Measurements from ENCODE around the gene MUC6.

The MUC6 gene

DNA sequence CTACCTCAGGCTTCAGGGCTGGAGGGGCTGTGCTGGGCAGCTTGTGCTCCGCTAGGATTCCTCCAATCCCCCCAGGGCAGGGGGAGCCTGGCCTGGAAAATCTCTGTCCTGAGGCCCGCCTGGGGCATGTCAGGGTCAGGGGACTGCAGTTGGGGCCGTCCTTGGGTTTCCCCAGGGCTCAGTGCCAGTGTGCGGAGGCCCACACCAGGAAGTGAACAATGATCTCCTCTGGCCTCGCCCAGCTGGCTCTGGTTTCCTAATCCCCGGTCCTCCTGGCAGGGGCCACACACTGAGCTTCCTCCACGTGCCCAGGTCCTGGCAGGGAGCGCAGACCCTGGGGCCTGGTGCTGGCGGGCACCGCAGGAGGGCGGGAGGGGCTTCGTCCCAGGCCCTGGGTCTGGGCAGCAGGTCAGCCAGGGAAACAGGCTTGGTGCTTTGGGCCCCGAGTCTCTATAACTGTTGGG lies 36.8 kb upstream of the MUC6 start:
- no peak for DNase-seq (ENCODE audit: insufficient read length, low spot score)
- no peak for FAIRE-seq

DNA sequence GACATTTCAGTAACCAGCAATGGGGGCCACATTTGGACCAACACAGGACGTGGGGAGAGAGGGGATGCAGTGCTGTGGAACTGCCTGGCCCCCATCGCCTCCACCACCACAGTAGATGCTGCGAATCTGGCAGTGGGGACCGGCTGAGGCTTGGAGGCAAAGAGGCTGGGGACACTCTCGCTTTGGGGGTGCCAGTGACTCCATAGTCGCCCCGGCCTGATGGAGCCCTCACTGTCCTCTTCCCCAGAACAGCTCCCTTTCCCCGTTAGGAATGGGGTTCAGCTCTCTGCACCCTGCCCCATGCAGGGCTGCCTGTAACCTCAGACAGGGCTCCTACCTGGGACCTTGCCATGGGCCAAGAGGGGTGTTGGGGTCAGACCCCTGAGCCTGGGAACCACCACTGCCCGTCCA lies 36.3 kb upstream of the MUC6 start:
- no peak for FAIRE-seq

DNA sequence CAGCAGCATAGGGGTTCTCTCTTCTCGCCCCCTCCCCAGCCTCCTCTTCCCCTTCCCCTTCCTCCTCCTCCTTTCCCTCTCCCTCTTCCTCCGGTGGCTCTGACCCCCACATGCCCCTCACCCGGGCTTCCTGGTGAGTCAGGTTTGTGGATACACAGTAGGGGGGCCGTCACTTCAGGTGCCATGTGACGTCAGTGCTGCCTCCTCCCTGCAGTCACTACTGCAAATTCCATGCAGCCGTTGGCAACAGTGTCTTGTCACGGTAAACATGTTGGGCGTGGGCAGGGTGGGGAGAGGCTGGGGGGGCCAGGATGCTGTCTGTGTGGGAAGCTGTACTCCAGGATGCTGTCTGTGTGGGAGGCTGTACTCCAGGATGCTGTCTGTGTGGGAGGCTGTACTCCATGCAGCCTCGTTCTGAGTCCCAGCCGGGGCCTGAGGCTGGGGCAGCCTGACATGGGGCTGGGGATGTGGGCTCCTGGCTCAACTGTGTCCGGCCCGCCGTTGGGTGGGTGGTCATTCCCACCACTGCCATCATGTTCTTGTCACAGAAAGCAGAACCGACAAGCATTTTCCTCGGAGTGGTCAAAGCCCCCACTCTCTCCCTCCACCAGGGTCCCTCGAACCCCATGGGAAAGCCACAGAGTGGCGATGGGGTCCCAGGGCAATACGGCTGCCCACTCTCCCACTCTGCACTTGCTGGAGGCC lies 35.8 kb upstream of the MUC6 start:
- FAIRE-seq: no peak
- no peak for DNase-seq (ENCODE audit: insufficient read length, low spot score)

More for the DNA sequence above, 36.3 kb upstream of the MUC6 start:
- no peak for DNase-seq (ENCODE audit: insufficient read length, low spot score)

DNA sequence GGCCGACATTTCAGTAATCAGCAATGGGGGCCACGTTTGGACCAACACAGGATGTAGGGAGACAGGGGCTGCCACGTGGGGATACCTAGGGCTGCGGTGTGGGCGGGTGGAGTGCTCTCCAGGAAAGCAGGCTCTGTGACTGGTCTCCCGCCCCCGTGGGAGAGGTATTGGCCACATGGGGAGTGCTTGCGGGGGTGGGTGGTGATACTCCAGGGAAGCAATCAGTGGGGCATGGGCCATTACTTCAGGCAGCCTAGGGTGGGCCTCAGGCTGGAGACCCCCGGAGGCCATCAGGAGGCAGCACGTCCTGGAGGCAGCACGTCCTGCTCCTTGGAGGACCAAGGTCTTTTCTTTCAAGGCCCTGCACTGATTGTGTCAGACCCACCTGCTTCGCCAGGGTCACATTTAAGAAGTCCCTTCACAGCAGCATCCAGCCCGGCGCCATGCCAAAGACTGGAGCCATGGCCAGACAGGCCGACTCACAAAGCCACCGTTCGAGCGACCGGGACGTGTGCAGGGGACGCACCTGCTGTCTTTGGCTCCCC lies 35.1 kb upstream of the MUC6 start:
- no peak for FAIRE-seq
- no peak for DNase-seq (ENCODE audit: insufficient read length, low spot score)

DNA sequence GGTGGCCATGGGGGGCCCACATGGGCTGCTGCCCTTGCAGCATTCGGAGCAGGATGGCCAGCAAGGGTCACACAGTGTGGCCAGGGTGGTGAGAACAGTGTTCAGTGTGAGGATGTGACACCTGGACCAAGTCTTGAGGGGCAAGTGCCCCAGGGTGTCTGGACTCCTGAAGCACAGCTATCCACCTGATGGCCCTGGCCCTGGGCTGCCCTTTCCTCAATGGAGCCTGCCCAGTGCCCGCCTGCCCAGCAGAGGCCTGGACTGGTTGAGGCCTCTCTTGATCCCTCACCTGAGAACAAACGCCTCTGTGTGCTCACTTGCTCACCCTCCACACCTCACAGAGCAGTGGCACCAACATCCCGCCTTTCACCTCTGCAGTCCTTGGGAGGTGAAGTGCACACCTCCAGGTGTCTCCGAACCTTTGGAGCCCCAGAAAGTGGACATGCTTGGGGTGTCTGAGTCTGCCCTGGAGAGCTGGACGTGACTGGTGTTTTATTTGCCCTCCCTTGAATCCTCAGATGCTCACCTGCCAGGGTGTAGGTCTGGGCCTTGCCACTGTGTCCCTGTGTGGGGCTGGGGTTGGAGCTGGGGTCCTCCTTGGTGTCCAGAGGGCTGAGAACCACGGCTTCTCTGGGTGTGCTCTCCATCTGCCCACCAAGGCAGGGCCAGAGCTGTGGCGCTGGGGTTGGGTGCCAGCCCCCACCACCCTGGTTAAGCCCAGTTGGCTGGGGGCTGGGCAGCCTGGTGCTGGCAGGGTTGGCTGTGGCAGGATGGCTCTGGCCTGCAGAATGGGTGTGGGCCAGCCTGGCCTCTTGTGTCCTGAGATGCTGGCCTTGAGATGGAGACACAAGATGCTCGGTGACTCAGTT lies 34.3 kb upstream of the MUC6 start:
- DNase-seq (ENCODE audit: insufficient read length, low spot score): no peak
- FAIRE-seq: no peak

DNA sequence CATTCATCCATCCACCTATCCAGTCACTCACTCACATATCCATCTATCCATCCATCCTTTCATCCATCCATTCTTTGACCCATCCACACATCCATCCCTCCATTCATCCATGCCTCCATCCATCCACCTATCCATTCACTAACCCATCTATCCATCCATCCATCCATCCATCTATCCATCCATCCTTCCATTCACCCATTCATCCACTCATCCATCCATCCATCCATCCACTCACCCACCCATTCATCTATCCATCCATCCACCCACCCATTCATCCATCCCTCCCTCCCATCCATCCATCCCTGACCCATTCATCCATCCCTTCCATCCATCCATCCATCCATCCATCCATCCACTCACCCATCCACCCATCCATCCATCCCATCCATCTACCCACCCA lies 33.2 kb upstream of the MUC6 start:
- DNase-seq (ENCODE audit: insufficient read length, low spot score) (no peak), FAIRE-seq (no peak)

DNA sequence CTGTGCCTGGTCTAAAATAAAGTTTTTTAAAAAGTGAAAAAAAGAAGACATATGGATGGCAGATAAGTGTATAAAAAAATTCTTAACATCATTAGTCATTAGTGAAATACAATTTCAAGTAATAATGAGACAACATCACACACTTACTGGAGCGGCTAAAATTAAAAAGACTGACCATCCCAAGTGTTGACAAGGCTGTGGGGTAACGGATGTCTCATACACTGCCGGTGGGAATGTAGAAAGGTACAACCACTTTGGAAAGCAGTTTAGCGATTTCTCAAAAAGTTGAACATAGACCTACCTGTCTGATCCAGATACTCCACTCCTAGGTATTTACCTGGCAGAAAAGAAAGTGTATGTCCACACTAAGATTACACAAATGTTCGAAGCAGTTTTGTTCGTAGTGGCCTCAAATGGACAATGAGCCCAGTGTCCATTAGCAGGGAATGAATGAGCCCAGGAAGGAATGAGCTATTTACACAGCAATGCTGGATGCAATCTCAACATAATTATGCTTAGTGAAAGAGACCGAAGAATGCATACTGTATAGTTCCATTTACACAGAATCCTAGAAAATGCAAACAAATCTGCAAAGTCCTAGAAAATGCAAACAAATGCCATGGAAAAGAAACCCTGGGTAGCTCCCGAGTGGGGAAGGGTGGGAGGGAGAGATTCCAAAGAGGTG lies 31.4 kb upstream of the MUC6 start:
- no peak for FAIRE-seq
- no peak for DNase-seq (ENCODE audit: insufficient read length, low spot score)

DNA sequence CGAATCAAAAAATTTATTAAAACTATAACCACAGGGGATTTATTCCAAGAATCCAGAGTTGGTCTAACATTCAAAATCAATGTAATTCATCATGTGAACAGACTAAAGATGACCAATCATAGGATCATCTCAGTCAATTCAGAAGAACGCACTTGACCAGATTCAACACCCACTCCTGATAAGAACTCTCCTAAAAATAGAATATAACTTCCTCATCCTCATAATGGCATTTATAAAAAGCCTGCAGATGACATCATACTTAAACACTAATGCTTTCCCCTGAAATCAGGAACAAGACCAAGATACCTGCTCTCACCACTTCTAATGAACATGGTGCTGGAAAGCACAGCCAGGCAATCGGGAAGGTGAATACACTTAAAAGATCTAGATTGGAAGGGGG lies 27.6 kb upstream of the MUC6 start:
- DNase-seq (ENCODE audit: insufficient read length, low spot score) (no peak), FAIRE-seq (no peak)

DNA sequence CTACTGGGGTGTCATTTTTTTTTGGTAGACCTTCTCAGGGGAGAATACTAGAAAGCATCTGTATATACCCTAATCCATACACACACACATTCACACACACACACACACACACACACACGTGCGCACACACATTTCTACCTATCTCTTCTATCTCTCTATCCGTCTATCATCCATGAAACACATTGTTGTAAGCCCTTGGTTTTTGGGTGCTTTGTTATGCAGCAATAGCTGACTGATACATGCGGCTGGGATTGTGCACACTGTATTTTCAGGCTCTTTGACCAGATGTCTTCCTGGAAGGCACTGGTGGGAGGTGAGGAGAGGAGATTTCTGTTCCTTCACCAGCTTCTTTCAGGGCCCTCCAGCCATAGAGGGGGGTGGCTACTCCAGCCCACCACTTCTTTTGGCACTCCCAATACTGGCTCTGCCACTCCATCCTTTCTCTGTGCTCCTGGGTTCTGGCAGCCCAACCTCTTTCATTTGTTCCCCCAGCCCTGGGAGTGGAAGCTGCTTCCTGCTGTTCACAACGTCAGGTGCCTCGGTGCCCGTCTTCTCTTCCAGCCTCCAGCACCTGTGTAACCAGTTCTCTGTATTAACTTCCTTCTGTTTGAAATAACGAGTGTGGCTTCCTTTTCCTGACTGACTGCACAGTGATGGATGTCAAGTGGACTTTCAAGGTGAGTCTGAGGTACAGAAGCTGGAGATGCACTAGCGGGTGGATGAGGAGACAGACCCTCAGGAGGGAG lies 25.7 kb upstream of the MUC6 start:
- FAIRE-seq (no peak), DNase-seq (ENCODE audit: insufficient read length, low spot score) (no peak)

DNA sequence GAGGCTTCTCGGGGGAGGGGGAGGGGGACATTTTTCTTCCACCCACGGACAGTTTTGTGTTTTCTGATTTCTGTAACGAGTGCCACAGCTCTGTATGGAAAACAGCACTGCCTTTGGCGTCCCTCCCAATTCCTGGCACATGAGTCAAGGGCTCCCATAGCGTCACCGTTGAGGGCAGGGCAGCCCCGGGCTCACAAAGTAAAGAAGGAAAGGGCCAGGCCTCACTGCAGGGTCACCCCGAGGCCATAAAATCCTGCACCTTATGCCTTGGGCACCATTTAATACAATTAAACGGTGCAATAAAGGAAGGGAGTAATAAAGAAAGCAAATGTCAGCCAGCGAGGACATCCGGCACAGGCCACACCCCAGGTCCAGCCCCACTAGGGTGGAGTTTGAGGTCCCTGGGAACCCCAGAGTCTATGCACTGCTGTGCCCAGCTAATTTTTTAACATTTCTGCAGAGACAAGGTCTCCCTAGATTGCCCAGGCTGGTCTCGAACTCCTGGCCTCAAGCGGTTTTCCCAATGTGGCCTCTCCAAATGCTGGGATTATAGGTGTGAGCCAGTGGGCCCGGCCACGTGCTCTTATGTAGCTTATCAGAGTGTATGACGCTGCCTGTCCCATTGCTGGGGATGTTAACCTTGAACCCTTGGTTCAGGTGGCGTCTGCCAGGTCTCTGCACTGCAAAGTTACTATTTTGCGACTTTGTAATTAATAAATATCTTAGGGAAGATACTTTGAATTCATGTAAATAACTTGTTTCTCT lies 24.5 kb upstream of the MUC6 start:
- FAIRE-seq: no peak
- DNase-seq (ENCODE audit: insufficient read length, low spot score): no peak

DNA sequence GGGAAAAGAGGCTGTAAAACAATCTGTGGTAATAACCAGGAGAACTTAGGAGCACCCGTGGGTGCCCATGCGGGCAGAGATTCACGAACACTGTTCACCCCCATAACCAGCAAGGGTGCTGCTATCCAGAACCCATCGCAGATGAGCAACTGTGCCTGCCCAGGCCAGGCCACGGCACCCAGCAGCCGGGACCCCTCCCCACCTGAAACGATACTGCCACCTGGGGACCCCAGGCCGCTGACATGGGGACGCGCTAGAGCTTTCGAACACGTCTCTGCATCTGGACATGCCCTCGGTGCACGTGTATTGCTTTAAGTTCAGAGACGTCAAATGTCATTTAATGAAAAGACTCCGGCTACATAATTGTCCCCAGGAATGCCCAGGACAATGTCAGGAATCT lies 23.9 kb upstream of the MUC6 start:
- DNase-seq (ENCODE audit: insufficient read length, low spot score) (no peak), FAIRE-seq (no peak)

DNA sequence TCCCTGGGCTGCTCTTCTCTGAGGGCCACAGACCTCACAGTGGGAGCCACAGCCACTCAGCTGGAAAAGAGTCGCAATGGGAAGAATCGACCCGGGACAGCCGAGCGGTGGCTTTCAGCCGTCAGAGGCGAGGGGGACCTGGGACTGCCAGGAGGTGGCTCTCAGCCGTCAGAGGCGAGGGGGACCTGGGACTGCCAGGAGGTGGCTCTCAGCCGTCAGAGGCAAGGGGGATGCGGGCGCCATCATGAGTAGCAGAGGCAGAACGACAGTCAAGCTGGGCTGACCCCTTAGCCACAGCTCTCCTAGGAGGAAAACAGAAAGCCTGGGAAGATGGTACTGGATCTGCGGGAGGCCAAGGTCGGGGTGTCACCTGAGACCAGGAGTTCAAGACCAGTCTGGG lies 23.2 kb upstream of the MUC6 start:
- no peak for FAIRE-seq
- DNase-seq (ENCODE audit: insufficient read length, low spot score): no peak

DNA sequence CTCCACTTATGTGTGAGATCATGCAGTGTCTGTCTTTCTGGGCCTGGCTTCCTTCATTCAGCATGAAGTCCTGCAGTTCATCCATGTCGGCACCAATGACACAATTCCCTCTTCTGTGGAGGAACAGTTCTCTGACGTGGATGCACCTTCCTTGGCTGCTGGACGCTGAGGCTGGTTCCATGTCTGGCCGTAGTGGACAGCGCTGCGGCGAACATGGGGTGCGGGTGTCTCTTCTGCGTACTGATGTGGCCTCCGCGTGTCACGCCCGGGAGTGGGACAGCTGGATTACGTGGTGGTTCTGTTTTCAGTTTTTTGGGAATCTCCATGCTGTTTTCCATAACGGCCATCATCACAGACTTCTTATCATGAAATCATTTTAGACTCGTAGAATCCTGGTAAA lies 21.3 kb upstream of the MUC6 start:
- DNase-seq (ENCODE audit: insufficient read length, low spot score): no peak
- no peak for FAIRE-seq

DNA sequence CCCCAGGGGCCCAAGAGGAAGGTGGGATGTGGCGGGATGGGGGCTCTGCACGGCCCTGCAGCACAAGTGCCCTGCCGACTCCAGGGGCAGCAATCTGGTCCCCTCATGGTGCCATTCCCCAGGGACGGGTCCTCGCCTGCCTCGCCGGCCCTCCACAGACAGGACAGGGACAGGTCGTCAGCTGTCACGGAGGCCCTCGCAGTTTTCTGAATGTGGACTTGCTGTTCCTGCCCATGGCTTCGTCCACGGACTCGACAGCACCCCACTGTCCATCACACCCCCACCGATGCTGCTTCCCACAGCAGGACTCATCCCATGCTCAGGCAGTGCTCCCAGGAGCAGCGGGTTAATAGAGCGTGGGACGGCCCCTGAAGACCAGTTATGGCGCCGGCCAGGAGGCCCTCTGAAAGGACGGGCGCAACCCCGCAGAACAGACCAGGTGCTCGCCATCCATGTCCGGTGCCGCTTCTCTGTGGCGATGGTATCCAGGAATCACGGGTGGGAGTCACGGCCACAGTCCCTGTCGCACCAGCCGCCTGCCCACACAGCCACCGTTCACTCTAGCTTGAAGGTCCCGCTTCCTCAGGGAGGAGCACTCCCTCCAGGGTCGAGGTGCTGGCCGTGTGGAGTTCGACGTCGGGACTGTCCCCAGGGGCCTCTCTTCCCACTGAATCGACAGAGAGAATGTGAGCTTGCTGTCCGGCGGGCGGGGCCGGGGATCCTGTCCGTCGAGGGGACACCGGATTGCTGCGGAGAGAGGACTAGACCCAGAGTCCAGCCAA lies 19.7 kb upstream of the MUC6 start:
- no peak for FAIRE-seq
- no peak for DNase-seq (ENCODE audit: insufficient read length, low spot score)

DNA sequence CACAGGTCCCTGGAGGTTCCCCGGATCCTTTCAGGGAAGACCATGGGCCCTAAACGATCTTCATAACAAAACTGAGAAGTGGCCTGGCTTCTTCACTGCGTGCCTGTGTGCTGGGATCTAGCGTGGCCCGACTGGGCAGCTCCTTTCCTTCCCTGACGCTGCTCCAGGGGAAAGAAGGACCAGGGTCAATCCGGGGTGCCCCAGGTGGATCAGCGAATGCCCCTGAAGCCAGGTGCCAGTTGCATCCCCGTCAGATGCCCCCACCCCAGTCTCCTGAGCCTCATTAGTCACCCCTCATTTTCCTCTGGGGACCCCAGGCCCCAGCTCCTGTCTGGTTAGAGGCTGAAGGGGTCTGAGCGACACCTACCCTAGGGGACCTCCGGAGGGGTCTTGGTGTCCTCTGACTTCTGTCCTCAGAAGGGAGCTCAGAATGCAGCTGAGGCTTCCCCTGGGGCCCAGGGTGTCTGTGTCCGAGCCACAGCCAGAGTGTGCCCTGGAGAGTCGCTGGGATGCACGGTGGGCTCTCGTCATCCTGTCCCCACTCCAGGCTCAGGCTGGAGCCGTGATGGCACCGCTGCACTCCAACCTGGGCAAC lies 18.7 kb upstream of the MUC6 start:
- FAIRE-seq: no peak
- DNase-seq (ENCODE audit: insufficient read length, low spot score): no peak

DNA sequence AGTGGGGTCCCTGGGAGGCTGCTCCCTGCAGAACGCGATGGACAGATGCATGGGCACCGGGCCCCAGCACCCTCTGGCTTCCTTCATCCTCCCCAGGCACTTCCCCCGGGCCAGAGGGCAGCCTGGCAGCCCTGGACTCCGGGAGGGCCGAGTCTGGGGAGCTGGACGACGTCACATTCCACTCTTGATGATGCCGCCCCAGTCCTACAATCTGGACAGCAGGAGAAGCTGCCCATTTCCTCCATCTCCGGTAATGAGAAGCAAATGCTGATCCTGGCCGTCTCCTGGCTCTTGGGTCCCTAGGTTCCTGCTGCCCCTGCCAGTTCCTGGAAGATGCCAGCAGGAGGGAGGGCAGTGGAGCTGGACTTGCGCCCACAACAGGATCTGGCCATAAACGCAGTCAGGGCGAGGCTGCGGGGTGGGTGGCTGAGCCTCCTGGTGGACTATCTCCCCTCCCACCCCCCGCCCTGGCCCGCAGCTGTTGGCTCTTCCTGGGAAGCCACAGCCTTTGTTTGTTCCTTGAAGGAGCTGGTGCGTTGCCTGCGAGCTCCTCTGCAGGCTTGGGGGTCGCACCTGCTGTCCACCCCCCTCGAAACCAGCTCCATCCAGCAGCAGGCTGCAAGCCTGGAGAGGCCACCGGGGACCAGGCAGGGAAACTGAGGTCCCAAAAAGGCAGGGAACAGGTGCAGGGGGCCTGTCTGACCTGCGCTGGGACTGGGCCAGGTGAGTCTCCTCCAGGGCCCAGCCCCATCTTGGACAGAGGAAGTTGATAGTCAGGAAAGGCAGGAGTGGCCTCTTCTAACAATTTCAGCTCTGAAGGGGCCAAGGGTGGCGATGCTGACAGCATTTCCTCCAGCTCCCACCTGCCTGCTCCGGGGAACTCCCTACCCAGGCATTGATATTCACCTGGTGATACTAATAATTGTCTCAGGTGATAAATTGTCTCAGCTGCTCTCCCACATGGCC lies 17.9 kb upstream of the MUC6 start:
- FAIRE-seq (no peak), DNase-seq (ENCODE audit: insufficient read length, low spot score) (no peak)

DNA sequence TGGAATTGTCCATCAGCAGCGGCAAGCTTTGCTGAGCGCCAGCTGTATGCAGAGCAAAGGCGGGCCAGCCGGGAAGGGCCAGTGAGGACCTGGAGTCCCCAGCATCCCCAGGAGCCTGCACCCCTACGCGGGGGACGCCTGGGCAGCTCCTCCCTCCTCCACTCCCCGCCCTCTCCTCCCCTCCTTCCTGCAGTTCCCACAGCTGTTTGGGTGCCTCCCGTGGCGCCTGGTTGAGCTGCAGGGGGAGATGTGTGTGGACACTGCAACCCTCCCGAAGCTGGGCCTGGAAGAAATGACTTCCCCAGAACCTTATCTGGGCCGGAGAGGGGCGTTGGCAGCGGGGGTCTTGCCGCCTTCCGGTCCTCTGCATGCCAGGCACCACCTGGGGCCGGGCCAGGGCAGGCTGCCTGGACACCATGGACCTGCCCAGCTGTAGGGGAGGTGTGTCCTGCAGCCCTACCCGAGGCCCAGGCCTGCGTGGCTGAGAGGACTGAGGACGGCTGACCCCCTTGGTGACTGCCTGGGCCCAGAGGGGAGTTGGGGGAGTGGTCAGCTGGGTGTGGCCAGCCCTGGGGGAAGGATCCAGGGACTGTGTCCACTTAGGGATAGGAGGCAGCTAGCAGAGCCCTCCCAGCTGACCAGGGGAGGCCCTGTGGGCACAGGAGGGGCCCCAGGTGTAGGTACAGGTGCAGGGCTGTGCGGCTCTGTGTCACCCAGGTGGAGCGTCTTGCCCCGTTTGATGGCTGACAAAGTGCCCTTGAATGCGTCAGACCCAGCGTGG lies 16.8 kb upstream of the MUC6 start:
- no peak for FAIRE-seq
- DNase-seq (ENCODE audit: insufficient read length, low spot score): no peak

Measured in GM19239 (cell line).